Activated CD8-positive, alpha-beta memory T cell treated with anti-CD3 and anti-CD28 coated beads for 24 hours (primary cell): Measurements from ENCODE around the gene HSPB6.
"Not testable (repeated sequence)": the region's sequence is repeated elsewhere in the genome, so short reads cannot be mapped to it uniquely, and the experiment has no call there.

Experiments
- DNase-seq: peaks from one replicate; pipeline ENCODE4 v3.0.0-alpha.2; 2020

The HSPB6 gene, protein sequence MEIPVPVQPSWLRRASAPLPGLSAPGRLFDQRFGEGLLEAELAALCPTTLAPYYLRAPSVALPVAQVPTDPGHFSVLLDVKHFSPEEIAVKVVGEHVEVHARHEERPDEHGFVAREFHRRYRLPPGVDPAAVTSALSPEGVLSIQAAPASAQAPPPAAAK

DNA sequence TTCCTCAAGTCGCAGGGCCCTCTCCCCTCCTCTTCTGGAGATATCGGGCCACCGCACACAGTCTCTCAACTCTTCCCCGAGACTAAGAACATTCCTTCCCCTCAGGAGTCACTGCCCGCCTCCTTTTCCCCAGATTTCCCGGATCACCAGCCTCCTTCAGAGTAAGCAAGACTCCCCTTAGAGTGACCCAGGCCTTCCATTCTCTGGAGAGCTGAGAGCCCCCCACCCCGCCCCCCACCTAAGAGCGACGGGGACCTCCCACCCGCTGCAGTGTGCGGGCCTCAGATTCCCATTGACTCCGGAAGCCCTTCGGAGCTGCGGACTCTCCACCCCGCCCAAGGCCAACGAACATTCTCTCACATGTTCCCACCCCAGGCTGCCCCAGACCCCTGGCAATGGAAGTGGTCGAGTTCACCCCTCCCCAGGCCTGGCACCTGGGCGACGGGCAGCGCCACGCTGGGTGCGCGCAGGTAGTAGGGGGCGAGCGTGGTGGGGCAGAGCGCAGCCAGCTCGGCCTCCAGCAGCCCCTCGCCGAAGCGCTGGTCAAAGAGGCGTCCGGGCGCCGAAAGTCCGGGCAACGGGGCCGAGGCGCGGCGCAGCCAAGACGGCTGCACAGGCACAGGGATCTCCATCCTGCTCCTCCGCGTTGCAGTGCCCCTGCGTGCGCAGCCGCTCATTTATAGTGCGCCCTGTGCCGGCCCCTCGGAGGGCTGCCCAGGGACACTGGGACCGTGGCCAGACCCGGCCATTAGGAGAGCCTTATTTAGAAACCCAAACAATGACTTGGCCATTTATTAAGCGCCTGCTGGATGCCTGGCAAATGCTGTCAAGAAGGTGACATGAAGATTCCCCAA, at the start of gene HSPB6:
Gene HSPB6, minus strand, starts transcription at position 653 of the 854 bp plus-strand sequence. Its CDS starts 21 bp downstream, at position 632.
- DNase-seq: no peak

DNA sequence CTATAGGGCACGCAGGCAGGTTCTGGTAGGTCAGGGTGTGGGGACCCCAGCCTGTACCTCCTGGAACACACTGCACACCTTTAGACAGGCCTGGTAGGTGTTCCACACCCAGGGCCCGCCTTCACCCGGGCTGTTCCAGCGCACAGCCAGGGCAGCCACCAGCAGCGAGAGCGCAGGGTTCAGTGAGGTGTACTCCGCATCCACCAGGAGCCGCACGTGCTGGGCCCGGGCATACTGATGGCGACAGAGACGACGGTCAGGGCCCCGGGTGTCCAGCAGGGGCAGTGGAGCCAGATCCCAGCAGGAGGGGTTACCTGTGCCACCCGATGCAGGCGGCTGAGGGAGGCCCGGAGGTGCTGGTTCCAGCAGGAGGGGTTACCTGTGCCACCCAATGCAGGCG, 49.8 kb upstream of the HSPB6 start:
- DNase-seq: no peak

DNA sequence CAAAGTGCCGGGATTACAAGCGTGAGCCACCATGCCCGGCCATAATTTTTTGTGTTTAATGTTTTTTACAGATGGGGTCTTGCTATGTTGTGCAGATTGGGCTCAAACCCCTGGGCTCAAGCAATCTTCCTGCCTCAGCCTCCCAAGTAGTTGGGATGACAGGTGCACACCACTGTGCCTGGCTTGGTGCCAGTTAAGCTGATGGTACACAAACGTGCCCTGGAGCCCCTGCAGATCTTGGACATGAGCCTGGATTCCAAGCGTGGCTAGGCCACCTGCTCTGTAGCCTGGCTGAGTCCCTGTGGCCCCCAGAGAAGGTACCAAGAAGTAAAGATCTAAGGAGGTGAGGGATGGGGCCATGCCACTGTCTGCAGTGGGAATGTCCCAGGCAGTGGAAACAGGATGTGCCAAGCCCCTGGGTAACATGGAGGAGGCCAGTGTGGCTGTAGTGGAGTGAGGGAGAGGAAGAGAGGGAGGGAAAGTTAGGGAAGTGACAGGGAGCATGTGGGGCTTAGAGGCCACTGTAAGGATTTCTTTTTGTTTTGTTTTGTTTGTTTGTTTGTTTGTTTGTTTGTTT, 48.8 kb upstream of the HSPB6 start:
- no peak for DNase-seq

DNA sequence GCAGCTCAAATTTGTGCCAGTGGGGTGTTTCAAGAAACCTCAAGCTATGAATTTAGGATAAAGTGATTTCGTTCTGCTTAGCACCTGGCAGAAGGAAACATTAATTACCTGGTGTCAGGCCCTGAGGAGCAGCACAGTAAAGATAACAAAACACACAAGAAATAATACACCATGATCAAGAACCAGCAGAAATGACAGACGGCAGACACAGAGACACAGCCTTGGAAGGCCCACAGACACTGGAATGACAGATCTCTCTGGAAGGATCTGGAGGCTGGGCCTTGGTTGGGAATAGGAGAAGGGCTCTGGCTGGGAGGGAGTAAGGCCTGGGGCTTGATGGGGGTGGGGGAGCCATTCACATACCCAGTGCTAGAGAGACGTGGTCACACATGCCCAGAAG, 45.0 kb upstream of the HSPB6 start:
- no peak for DNase-seq

DNA sequence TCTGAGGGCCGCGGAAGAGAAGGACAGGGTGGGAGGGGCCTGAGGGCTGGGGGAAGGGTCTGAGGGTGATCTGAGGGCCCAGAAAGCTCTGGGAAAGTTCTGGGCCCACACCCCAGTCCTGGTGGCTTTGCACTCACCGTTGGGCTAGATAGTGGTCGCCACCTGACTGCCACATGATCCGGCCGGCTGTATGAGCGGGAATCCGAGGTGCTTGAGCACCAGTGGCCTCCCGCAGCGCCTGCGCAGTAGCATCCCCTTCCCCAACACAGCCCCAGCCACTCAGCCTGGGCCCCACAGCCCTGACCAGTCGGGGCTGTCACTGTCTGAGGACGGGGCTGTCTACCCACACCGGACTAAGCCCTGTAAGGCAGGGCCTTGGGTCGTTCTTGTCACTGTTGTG, 40.8 kb upstream of the HSPB6 start:
- DNase-seq: peak; percentile 64

DNA sequence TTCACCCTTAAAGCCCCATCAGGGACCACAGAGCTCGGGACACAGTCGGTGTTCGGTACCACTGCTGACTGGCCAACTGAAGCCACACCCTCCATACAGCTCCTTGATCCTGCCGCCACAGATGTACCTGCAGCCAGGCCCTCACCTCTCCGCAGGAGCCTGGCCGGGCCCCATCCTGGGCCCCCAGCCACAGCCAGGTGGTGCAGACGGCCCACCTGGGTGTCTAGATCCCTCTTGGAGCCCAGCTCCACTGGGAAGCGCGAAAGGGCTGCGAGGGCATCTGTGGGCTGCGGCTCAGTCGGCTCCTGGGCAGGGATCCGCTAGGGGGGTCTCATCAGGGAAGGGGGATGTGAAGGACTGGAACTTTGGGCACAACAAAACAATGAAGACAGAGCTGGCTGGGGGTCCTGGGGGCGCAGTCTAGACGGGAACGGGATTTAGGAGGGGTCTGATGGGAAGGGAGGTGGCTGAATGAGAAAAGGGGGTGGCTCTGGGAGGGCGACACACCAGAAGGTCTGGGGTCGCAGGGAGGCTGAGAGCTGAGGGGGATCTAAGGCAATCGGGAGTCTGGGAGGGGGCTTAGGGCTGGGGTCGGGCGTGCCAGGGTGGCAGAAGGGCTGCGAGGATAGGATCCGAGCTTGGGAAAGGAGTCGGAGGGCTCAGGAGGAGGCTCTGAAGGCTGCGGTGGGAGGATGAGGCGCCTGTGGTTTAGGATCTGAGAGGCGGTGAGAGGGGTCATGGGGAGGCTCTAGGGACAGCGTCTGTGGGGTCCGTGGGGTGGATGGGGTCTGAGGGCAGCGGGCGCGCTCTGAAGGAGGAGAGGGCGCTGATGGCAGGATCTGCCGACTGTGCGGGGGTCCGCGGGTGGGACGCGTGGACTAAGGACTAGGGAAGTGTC, 40.1 kb upstream of the HSPB6 start:
- no peak for DNase-seq

DNA sequence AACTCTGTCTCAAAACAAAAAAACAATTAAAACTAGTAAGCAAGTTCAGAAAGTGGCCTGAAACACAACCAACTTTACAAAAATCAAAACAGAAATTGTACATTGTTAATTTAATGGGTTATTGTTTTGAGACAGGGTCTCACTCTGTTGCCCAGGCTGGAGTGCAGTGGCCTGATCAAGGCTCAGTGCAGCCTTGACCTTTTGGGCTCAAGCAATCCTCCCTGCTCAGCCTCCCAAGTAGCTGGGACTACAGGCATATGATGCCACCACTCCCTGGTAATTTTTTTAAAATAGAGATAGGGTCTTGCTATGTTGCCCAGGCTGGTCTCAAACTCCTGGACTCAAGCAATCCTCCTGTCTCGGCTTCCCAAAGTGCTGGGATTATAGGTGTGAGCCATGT, 38.7 kb upstream of the HSPB6 start:
- DNase-seq: not testable (repeated sequence)

DNA sequence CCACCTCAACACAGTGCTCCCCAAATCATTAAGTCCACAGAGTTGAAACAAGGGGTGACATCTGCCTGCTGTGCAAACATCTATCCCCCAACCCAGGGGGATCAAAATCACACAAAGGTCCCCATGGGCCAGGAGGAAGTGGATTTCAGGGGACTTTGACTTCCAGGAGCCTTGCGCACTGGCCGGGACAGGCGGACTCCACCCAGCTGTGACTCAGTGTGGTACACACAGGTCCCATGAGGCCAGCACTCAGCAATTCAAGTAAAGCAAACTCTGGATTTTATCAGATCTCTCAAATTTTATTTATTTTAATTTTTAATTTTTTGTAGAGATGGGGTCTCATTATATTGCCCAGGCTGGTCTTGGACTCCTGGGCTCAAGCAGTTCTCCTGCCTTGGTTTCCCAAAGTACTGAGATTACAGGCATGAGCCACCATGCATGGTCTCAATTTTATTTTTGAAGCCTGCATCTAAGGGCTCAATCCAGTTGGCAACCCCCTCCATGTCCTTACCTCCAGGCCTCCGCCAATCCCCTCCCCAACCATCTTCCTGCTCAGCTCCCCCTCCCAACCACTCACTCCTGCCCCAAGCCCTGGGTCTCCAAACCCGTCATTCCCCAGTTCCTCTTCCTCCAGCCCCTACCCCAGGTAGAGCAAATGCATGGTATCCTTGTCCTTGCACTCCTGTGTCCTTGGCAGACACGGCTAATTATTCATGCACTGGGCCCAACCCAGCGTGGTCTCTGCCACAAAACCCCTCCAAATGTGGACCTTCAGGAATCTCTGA, 36.7 kb upstream of the HSPB6 start:
- no peak for DNase-seq

DNA sequence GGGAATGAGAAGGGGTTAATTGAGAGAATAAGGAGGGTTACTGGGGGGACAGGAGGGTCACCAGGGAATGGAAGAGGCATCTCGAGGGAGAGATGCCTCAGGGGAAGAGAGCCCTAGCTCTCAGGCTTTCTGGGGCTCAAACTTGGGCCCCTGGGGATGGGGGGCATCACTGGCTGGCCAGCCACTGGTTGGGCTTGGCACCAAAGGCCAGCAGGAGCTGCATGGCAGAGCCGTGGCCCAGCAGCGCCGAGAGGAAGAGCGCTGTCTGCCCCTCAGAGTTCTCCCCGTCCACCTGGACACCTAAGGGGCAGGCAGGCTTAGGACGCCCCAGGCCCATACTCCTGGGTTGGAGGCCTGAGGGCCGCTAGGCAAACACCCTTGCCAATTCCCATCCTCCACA, 36.1 kb upstream of the HSPB6 start:
- DNase-seq: no peak

DNA sequence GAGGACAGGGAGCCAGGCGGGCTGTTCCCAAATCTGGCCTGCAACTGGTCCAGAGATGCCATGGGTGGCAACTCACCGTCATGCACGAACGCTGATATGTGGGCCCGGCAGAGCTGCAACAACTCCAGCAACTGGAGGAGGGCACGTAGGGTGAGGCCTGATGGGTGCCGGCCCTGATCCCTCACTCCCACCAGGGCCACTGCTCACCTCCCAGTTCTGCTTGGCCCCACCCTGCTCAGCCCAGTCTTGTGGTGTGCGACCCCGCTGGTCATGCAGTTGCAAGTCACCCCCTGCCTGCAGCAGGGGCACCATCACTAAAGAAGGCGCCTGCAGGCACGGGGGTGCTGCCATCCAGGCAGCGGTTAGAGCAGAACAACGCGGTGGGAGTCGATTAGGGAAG, 35.5 kb upstream of the HSPB6 start:
- DNase-seq: no peak

DNA sequence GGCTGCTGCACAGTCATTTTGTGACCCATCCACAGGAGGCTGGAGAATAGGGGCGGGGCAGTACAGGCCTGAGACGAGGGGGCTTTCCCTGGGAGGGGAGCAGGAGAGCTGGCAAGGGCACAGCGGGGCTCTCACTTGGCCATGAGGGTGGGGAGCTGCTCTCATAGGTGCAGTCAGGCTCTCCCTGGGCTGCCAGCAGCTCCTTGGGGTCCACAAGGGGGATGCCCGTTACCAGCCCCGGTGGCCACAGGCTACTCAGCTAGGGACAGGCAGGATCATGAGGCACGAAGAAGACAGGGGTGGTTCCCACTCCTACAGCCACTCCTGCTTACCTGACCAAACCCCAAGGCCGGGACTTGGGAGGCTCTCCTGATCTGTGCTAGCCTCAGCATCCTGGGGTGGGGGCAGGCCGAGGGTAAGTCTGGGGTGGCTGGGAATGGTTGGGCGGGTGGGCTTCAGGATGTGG, 35.0 kb upstream of the HSPB6 start:
- DNase-seq: no peak

DNA sequence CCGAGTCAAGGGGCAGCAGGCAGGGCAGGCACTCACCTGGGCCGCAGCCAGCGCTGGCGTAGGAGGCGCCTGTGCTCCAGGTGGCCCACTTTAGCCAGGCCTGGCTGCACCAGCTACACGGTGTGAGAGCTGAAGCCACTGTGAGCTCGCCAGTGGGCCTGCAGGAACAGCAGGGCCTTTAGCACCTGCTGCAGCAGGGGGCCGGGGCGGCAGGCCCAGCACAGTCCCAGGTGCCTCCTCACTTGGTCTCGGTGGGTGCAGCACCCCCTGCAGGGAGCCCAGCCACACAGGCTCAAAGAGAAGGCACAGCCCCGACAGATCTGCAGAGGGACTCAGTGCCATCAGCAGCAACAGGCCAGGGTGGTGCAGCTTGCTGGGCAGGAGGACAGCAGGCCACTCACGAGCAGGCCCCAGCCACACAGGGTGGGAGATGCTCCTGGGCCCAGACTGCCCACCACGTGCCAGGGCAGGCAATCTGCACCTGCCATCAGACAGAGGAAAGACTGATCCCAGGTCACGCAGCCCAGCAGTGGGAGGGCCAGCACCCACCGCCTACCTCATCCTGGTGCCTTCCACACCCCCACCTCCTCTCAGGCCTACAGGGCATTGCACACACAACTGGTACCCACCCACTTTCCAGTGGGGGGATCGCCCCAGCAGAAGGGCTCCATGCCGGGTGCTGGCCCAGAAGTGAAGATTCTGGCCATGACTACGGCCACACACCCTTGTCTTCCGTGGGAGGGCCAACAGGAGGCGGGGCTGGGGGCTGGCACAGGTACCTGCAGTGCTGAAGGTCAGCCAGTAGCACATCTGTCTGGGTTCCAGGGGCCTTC, 34.4 kb upstream of the HSPB6 start:
- no peak for DNase-seq

DNA sequence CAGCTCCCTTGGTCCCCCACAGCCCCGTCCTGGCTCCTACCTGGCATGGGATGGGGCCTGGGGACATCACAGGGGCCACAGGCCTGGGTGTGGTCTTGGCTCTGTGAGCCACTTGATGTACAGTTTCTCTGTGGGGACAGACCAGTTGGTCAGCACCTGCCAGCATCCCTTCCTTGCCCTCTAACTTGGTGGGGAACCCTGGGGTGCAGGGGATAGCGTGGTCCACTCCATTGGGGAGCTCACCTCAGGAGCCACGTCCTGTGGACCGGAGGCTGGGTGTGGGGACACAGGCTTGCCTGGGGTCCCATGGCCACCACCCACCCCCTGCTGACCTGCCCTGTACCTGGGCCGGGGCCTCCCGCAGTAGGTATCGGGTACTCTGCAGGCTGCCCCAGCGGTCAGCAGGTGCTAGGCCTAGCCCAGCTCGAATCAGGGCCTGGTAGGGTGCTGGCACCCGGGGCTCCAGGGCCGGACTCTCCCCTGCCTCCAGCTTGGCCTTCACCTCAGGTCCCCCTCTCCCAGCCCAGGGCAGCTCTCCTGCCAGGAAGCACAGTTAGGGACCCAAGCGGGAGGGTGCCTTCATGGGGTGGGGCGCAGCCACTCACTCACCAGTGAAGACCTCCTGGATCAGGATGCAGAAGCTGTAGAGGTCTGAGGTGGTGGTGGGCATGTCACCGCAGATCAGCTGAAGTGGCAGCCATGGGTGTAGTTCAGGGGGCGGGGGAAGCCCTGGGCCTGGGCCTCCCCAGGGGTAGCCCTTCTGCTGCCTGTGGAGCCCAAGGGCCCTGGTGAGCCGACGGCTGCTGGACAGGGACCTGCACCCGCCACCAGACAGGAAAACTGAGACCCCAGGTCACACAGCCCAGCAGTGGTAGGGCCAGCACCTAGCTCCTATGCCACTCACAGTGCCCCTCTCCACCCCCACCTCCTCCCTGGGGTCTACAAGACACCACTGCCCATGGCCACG, 33.4 kb upstream of the HSPB6 start:
- DNase-seq: no peak

DNA sequence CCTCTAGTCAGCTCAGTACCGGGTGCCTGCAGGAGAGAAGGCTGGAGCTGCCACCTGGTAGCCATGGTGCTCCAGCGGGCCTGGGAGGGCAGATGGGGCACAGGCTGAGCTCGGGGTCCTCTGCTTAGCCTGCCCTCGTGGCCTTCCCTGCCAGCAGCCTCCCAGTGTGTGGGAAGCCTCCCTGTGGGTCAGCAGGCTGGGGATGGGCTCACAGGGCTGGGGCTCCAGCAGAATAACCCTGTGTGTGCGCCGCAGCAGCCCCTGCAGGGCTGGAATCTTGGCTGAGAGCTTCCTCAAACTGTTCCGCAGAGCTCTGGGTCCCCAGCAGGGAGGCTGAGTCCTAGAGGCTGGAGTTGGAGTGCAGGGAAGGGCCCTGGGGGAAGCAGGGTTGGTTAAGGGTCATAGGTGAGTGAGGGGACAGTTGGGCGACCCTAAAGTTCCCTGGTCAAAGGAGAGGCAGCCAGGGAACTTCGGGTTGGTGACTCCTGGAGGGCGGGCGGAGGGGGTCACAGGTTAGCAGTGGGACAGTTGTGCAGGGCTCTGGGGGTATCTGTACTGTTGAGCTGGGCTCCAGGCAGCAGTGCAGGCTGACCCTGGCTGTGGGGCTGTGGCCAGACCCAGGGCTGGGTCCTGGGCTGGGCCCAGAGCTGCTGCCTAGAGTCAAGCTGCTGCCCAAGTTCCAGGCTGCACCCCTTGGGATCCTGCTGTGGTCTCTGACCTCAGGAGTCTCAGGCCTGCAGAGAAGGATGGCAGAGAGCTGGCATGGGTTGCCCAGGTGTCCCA, 32.6 kb upstream of the HSPB6 start:
- DNase-seq: no peak

DNA sequence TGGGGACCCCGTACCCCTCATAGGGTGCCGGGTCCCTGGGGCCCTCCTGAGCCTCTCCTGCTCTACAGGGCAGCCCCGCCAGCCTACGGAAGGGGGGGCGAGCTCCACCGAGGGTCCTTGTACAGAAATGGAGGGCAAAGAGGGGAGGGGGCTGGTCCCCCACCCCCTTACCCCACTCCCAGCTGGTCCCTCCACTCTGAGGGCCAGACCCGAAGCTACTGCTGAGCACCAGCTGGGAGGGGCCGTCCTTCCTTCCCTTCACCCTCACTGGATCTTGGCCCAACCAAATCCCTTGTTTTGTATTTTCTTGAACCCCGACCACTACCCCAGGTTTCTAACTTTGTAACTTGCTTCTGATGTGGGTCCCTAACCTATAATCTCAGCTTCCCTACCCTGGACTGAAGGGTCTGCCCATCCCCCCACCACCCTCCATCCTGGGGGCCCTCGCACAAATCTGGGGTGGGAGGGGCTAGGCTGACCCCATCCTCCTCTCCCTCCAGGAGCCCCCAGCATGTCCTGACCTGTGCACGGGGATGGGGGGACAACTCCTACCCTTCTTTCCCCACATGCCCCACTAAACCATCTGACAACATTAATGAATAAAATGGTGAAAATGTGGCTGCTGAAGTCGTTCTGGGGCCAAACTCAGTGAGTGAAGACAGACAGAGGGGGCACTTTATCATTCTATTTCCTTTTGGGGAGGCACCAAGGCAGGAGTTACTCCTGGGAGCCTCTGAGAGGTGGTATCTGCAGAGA, 31.6 kb upstream of the HSPB6 start:
- DNase-seq: no peak

DNA sequence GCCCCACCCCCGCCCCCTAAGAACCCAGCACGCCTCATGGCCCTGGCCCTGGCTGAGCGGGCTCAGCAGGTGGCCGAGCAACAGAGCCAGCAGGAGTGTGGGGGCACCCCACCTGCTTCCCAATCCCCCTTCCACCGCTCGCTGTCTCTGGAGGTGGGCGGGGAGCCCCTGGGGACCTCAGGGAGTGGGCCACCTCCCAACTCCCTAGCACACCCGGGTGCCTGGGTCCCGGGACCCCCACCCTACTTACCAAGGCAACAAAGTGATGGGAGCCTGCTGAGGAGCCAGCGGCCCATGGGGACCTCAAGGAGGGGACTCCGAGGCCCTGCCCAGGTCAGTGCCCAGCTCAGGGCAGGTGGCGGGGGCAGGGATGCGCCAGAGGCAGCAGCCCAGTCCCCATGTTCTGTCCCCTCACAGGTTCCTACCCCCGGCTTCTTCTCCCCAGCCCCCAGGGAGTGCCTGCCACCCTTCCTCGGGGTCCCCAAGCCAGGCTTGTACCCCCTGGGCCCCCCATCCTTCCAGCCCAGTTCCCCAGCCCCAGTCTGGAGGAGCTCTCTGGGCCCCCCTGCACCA, 30.5 kb upstream of the HSPB6 start:
- no peak for DNase-seq

DNA sequence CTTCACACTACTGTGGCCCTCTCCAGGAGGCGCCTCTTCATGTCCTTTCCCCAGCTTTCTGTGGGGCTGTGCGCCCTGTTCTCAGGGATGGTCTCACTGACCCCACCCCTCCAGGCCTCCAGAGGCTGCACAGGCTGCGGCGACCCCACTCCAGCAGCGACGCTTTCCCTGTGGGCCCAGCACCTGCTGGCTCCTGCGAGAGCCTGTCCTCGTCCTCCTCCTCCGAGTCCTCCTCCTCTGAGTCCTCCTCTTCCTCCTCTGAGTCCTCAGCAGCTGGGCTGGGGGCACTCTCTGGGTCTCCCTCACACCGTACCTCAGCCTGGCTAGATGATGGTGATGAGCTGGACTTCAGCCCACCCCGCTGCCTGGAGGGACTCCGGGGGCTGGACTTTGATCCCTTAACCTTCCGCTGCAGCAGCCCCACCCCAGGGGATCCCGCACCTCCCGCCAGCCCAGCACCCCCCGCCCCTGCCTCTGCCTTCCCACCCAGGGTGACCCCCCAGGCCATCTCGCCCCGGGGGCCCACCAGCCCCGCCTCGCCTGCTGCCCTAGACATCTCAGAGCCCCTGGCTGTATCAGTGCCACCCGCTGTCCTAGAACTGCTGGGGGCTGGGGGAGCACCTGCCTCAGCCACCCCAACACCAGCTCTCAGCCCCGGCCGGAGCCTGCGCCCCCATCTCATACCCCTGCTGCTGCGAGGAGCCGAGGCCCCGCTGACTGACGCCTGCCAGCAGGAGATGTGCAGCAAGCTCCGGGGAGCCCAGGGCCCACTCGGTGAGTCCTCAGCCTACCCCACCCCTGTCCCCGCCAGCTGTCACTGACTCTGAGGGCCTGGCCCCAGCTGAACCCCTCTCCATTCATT, 29.7 kb upstream of the HSPB6 start:
- DNase-seq: no peak
